Measurements from ENCODE around the gene TSR1.

- TF ChIP-seq CTCF (IDR thresholded peaks at IDR 0.05) = no peak
- no peak for TF ChIP-seq POLR2A (IDR thresholded peaks at IDR 0.05)
These were observed 35.2 kb upstream of the TSR1 start for GRCh38 chr17:2371183-2372130.

All from thyroid gland (tissue), 4 donors.